Mesendoderm (in vitro differentiated cells): Measurements from ENCODE around the gene PHLDB1.
"Not testable (repeated sequence)": the region's sequence is repeated elsewhere in the genome, so short reads cannot be mapped to it uniquely, and the experiment has no call there.

Experiments used
- DNase-seq: peaks from one replicate; pipeline ENCODE4 v3.0.0; 2013
- H2AK5ac ChIP-seq: 2 replicates; pipeline ENCODE4 v1.6.1; 2013; ENCODE audit warnings: low read length, inconsistent platforms
- H2BK120ac ChIP-seq: 2 replicates; pipeline ENCODE4 v1.6.1; 2013; ENCODE audit warnings: low read depth, mild to moderate bottlenecking, low read length, moderate library complexity, mixed read lengths
- H2BK15ac ChIP-seq: replicated peaks from 2 replicates; pipeline ENCODE4 v1.6.1; 2013; ENCODE audit warnings: low read depth, mild to moderate bottlenecking, moderate library complexity
- H2BK5ac ChIP-seq: 2 replicates; pipeline ENCODE4 v1.6.1; 2013; ENCODE audit warnings: low read length, inconsistent platforms
- H3K18ac ChIP-seq: 2 replicates; pipeline ENCODE4 v1.6.1; 2013; ENCODE audit warnings: mild to moderate bottlenecking, low read length, mixed read lengths
- H3K23ac ChIP-seq: one replicate; pipeline ENCODE4 v1.6.1; 2013; ENCODE audit warnings: low read length
- H3K27ac ChIP-seq: 2 replicates; pipeline ENCODE4 v1.5.1; 2013; ENCODE audit warnings: low read depth, mild to moderate bottlenecking, inconsistent platforms, low read length, moderate library complexity
- H3K27me3 ChIP-seq: 2 replicates; pipeline ENCODE4 v1.6.1; 2013; ENCODE audit warnings: low read length, control low read depth, mild to moderate bottlenecking, inconsistent platforms; ENCODE audit not compliant: insufficient read depth, poor library complexity
- H3K36me3 ChIP-seq: 2 replicates; pipeline ENCODE4 v1.6.1; 2013; ENCODE audit warnings: low read length, inconsistent platforms; ENCODE audit not compliant: control insufficient read depth, insufficient read depth
- H3K4ac ChIP-seq: one replicate; pipeline ENCODE4 v1.6.1; 2013; ENCODE audit warnings: low read depth, mild to moderate bottlenecking, low read length, moderate library complexity
- H3K4me1 ChIP-seq: 2 replicates; pipeline ENCODE4 v1.6.1; 2013; ENCODE audit warnings: low read depth, low read length, inconsistent platforms; ENCODE audit not compliant: control insufficient read depth
- H3K4me2 ChIP-seq: 2 replicates; pipeline ENCODE4 v1.6.1; 2013; ENCODE audit warnings: low read length
- H3K4me3 ChIP-seq: 2 replicates; pipeline ENCODE4 v1.5.1; 2013; ENCODE audit warnings: mild to moderate bottlenecking, low read length
- H3K56ac ChIP-seq: one replicate; pipeline ENCODE4 v1.6.1; 2013; ENCODE audit warnings: low read length
- H3K79me1 ChIP-seq: 2 replicates; pipeline ENCODE4 v1.6.1; 2013; ENCODE audit warnings: low read length, inconsistent platforms
- H3K79me2 ChIP-seq: 2 replicates; pipeline ENCODE4 v1.6.1; 2013; ENCODE audit warnings: mild to moderate bottlenecking, low read length; ENCODE audit not compliant: control insufficient read depth, insufficient read depth
- H3K9ac ChIP-seq: 2 replicates; pipeline ENCODE4 v1.6.1; 2013; ENCODE audit warnings: low read length, inconsistent platforms
- H4K5ac ChIP-seq: one replicate; pipeline ENCODE4 v1.6.1; 2013; ENCODE audit warnings: low read length
- H4K8ac ChIP-seq: one replicate; pipeline ENCODE4 v1.6.1; 2013; ENCODE audit warnings: low read depth, mild to moderate bottlenecking, control low read depth, low read length, moderate library complexity
- WGBS: extraction: QIAGEN DNeasy Blood & Tissue Kit; methylation state at CpG from one replicate; pipeline ENCODE4 v1.1.7; 2013; ENCODE audit warnings: low lambda C conversion rate, missing lambda C conversion rate; ENCODE audit not compliant: insufficient coverage; ENCODE audit errors: extremely low coverage; 5-methylcytosine and 5-hydroxymethylcytosine counted together

PHLDB1 gene

DNA sequence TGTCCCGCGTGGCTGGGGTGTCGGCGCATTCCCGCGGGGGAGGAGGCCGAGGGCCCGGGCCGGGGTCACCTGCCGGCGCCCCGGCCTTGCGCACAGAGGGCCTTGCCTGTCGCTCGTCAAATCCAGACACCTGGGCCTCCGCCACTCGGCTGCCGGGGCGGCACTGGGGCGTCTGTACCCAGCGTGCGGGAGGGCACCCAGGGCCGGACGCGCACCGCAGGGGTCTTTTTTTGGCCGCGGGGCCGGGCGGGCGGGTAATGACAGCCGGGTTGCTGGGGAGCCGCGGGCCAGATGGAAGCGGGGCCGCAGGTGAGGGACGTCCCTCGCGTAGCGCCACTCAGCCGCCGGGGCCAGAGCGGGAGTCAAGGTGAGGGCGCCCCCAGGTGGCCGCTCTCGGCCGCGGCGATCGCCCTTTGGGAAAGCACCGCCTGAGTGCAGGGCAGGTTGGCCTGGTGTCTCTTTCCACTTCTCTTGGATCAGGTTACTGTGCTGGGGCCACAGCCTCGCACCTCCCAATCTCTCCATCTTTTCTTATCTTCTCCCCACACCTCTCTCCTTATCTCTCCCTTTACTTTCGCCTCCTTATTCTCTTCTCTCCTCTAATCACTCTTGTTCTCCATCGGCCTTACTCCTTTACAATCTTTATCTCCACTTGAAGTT is 3.5 kb downstream of the PHLDB1 start:
- DNase-seq: peak; percentile 96
- H3K56ac ChIP-seq: peak overlapping the region; percentile 44
- no peak overlapping the region for H3K4me3 ChIP-seq
- no peak overlapping the region for H4K5ac ChIP-seq
- H2BK5ac ChIP-seq: no peak overlapping the region
- WGBS: 100% methylated on average over 2 of the region's 54 CpGs
- H3K36me3 ChIP-seq: no peaks in the 10 kb centered on the region
- H3K27me3 ChIP-seq: peaks cover 37% of the 10 kb centered on the region
- peak overlapping the region; percentile 16 for H3K4me2 ChIP-seq
- no peak overlapping the region for H3K4ac ChIP-seq
- H4K8ac ChIP-seq: no peak overlapping the region
- H3K79me2 ChIP-seq: no peaks in the 10 kb centered on the region
- H3K9ac ChIP-seq: peak overlapping the region; percentile 13
- no peak overlapping the region for H3K18ac ChIP-seq
- H3K79me1 ChIP-seq: no peaks in the 10 kb centered on the region
- H3K4me1 ChIP-seq: peaks cover 8% of the 10 kb centered on the region
- no peak overlapping the region for H2BK15ac ChIP-seq
- H2BK120ac ChIP-seq: no peak overlapping the region
- no peak overlapping the region for H3K23ac ChIP-seq
- no peak overlapping the region for H3K27ac ChIP-seq
- H2AK5ac ChIP-seq: no peak overlapping the region

DNA sequence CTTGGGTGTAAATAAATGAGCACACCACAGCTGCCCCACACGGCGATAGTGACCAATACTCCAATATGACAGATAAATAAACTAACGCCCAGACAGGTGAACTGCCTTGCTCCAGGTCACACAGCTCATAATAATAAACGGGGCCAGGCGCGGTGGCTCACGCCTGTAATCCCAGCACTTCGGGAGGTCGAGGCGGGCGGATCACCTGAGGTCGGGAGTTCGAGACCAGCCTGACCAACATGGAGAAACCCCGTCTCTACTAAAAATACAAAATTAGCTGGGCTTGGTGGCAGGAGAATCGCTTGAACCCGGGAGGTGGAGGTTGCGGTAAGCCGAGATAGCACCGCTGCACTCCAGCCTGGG is 4.0 kb downstream of the PHLDB1 start:
- H3K4me1 ChIP-seq, H3K4ac ChIP-seq, H2BK15ac ChIP-seq, H2BK120ac ChIP-seq, H3K4me3 ChIP-seq, H3K18ac ChIP-seq, H4K8ac ChIP-seq, H2AK5ac ChIP-seq, DNase-seq, H4K5ac ChIP-seq, H3K56ac ChIP-seq, H3K79me2 ChIP-seq, H3K79me1 ChIP-seq, H2BK5ac ChIP-seq, H3K27ac ChIP-seq, H3K9ac ChIP-seq, H3K36me3 ChIP-seq, H3K23ac ChIP-seq, H3K4me2 ChIP-seq: not testable (repeated sequence)
- peaks cover 34% of the 10 kb centered on the region for H3K27me3 ChIP-seq
- WGBS: no CpG with 5 or more reads among the region's 19 CpGs

DNA sequence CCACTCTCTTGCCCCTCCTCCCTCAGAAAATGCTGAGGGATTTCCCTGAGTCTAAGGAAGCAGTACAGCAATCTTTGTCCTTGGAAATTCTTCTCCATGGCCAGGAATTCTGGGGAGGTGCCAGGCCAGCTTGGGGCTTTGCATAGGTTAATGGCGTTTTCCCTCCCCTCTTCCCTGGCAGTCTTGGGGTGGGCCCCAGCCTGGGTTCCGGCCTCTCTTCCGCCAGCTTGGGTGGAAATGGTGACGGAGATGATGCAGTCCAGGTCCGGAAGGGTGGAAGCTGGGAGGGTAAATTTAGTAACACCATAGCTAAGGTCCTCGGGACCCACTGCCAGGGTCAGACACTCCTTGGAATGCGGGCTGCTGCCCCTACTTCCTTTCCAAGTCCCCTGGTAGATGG is 5.0 kb downstream of the PHLDB1 start:
- Histone ChIP-seq H3K56ac (no peak overlapping the region), H4K8ac (no peak overlapping the region), H3K23ac (no peak overlapping the region), H3K27me3 (peaks cover 28% of the 10 kb centered on the region), H3K4me2 (no peak overlapping the region), H3K79me2 (no peaks in the 10 kb centered on the region), H2BK15ac (no peak overlapping the region), H2BK120ac (no peak overlapping the region), H4K5ac (no peak overlapping the region), H3K18ac (no peak overlapping the region), H3K4ac (no peak overlapping the region), H3K4me1 (peaks cover 10% of the 10 kb centered on the region), H2AK5ac (no peak overlapping the region), H3K79me1 (no peaks in the 10 kb centered on the region), H3K4me3 (no peak overlapping the region), H3K27ac (no peak overlapping the region), H2BK5ac (no peak overlapping the region), H3K36me3 (no peaks in the 10 kb centered on the region), H3K9ac (no peak overlapping the region)
- no CpG with 5 or more reads among the region's 7 CpGs for WGBS
- peak; percentile 4 for DNase-seq

DNA sequence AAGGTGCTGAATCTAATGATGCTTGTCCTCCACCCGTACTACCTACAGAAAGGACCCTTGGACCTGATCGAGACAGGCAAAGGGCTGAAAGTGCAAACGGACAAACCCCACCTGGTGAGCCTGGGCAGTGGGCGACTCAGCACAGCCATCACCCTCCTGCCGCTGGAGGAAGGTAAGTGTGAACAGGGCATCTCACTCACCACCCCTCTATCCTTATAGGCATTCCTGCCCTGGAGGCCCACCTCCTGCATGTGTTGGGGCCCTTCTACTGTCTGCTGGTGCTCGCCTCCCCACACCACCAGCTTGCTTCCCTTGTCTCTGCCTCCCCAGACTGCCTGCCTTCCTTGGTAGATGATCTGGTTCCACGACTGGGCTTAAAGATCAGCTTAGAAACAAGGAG is 7.1 kb downstream of the PHLDB1 start:
- H4K8ac ChIP-seq: no peak overlapping the region
- H3K79me2 ChIP-seq: no peaks in the 10 kb centered on the region
- no peak overlapping the region for H2BK5ac ChIP-seq
- no peaks in the 10 kb centered on the region for H3K79me1 ChIP-seq
- H3K4me2 ChIP-seq: no peak overlapping the region
- H3K9ac ChIP-seq: no peak overlapping the region
- peaks cover 11% of the 10 kb centered on the region for H3K27me3 ChIP-seq
- H2AK5ac ChIP-seq: peak overlapping the region; percentile 23
- no peak overlapping the region for H3K23ac ChIP-seq
- no CpG with 5 or more reads among the region's 7 CpGs for WGBS
- H2BK15ac ChIP-seq: no peak overlapping the region
- no peak overlapping the region for H3K27ac ChIP-seq
- H4K5ac ChIP-seq: no peak overlapping the region
- H3K4me3 ChIP-seq: no peak overlapping the region
- peak overlapping the region; percentile 43 for H3K56ac ChIP-seq
- H3K4me1 ChIP-seq: peaks cover 11% of the 10 kb centered on the region
- peak; percentile 7 for DNase-seq
- H3K4ac ChIP-seq: no peak overlapping the region
- H2BK120ac ChIP-seq: no peak overlapping the region
- no peaks in the 10 kb centered on the region for H3K36me3 ChIP-seq
- no peak overlapping the region for H3K18ac ChIP-seq

DNA sequence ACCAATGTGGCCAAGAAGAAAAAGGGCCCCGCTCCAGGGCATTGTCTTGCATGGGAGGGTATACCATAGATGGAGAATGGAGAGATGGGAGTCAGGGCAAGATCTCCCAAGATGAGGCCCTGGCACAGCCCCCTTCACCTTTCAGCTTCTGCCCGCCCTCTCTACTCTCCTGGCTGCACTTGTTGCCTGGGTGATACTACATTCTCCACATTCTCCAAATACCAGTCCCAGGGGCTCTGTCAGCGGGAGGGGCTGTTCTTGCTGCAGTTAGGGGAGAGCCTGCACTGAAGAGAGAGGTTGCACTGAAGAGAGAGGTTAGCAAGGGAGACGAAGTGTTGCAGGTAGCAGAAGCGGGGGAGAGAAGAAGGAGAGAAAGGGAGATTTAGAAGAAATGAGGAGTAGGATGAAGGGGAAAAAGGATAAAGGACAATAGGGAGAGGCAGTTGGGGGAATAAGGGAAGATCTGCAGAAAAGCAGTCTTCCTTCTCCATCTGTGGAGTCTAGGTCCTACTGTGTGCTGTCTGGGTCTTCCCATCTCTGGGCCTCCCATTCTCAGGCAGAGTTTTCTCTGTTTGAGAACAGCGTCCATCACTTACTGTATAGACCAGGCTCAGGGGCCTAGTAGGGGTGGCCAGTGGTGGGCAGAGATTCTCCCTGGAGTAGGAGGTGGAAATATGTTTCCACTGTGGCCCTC is 8.0 kb downstream of the PHLDB1 start:
- peaks cover 11% of the 10 kb centered on the region for H3K4me1 ChIP-seq
- no peak overlapping the region for H3K18ac ChIP-seq
- H2AK5ac ChIP-seq: no peak overlapping the region
- H3K4ac ChIP-seq: no peak overlapping the region
- H2BK15ac ChIP-seq: no peak overlapping the region
- peak; percentile 98 for DNase-seq
- no peak overlapping the region for H3K9ac ChIP-seq
- H3K27ac ChIP-seq: no peak overlapping the region
- H3K79me1 ChIP-seq: no peaks in the 10 kb centered on the region
- no peak overlapping the region for H4K5ac ChIP-seq
- 100% methylated on average over 1 of the region's 6 CpGs for WGBS
- H4K8ac ChIP-seq: no peak overlapping the region
- no peaks in the 10 kb centered on the region for H3K79me2 ChIP-seq
- H2BK5ac ChIP-seq: no peak overlapping the region
- no peak overlapping the region for H2BK120ac ChIP-seq
- H3K36me3 ChIP-seq: no peaks in the 10 kb centered on the region
- no peak overlapping the region for H3K23ac ChIP-seq
- H3K56ac ChIP-seq: peak overlapping the region; percentile 1
- H3K27me3 ChIP-seq: peaks cover 3% of the 10 kb centered on the region
- H3K4me2 ChIP-seq: no peak overlapping the region
- no peak overlapping the region for H3K4me3 ChIP-seq
